ENCODE data around the gene PRODH. TPM values are rescaled to one million over a fixed set of nuclear protein-coding genes. Genes with fewer than 3 reads are reported as not detected.
"Not testable (repeated sequence)": the region's sequence is repeated elsewhere in the genome, so short reads cannot be mapped to it uniquely, and the experiment has no call there.

The PRODH gene
- total RNA-seq, 1 donor from 2014 or later = 5.0 TPM

- not testable (repeated sequence) for H3K4me3 ChIP-seq (ENCODE audit: low read depth, low read length); FAIRE-seq; DNase-seq (ENCODE audit: low read depth); H3K36me3 ChIP-seq (ENCODE audit: control insufficient read depth, insufficient read depth, low read length); H3K27me3 ChIP-seq (ENCODE audit: control insufficient read depth, insufficient read depth, low read length)
These were observed 24.2 kb upstream of the PRODH start for GRCh38 chr22:18960166-18960820.

GRCh38 chr22:18959741-18960140, 23.6 kb upstream of the PRODH start:
- not testable (repeated sequence) for H3K36me3 ChIP-seq (ENCODE audit: control insufficient read depth, insufficient read depth, low read length); DNase-seq (ENCODE audit: low read depth); H3K27me3 ChIP-seq (ENCODE audit: control insufficient read depth, insufficient read depth, low read length); H3K4me3 ChIP-seq (ENCODE audit: low read depth, low read length)
- FAIRE-seq = peak; percentile 75

DNA sequence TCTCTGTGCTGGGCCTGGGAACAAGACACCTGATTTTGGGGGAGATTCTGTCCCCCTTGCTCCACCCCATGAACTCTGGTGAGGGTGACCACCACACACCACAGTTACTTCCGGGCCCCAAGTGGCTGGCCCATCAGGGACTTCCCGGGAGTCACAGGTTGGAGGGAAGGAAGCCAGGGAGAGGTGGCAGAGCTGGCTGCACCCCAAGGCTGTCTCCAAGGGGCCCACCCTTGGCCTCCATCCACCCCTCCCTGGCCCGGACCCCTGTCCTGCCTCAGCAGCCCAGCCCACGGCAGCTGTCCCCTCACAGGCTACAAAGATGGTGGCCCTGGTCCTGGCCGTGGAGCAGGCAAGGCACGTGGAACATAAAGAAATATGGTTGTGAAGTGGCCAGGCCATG, 23.2 kb upstream of the PRODH start:
- DNase-seq (ENCODE audit: low read depth); H3K27me3 ChIP-seq (ENCODE audit: control insufficient read depth, insufficient read depth, low read length); H3K36me3 ChIP-seq (ENCODE audit: control insufficient read depth, insufficient read depth, low read length); H3K4me3 ChIP-seq (ENCODE audit: low read depth, low read length); FAIRE-seq: not testable (repeated sequence)

GRCh38 chr22:18958738-18959137, 22.6 kb upstream of the PRODH start:
- DNase-seq (ENCODE audit: low read depth); H3K36me3 ChIP-seq (ENCODE audit: control insufficient read depth, insufficient read depth, low read length); H3K27me3 ChIP-seq (ENCODE audit: control insufficient read depth, insufficient read depth, low read length); H3K4me3 ChIP-seq (ENCODE audit: low read depth, low read length): not testable (repeated sequence)
- FAIRE-seq = peak; percentile 87

- not testable (repeated sequence) for FAIRE-seq; DNase-seq (ENCODE audit: low read depth); H3K27me3 ChIP-seq (ENCODE audit: control insufficient read depth, insufficient read depth, low read length); H3K36me3 ChIP-seq (ENCODE audit: control insufficient read depth, insufficient read depth, low read length); H3K4me3 ChIP-seq (ENCODE audit: low read depth, low read length)
These were observed 22.2 kb upstream of the PRODH start for GRCh38 chr22:18958321-18958705.

GRCh38 chr22:18957621-18958320, 21.7 kb upstream of the PRODH start:
- H3K27me3 ChIP-seq (ENCODE audit: control insufficient read depth, insufficient read depth, low read length); H3K36me3 ChIP-seq (ENCODE audit: control insufficient read depth, insufficient read depth, low read length); H3K4me3 ChIP-seq (ENCODE audit: low read depth, low read length); DNase-seq (ENCODE audit: low read depth): not testable (repeated sequence)
- FAIRE-seq = peak; percentile 82

GRCh38 chr22:18956956-18957355, 20.9 kb upstream of the PRODH start:
- H3K27me3 ChIP-seq (ENCODE audit: control insufficient read depth, insufficient read depth, low read length); FAIRE-seq; H3K36me3 ChIP-seq (ENCODE audit: control insufficient read depth, insufficient read depth, low read length); DNase-seq (ENCODE audit: low read depth); H3K4me3 ChIP-seq (ENCODE audit: low read depth, low read length): not testable (repeated sequence)

DNA sequence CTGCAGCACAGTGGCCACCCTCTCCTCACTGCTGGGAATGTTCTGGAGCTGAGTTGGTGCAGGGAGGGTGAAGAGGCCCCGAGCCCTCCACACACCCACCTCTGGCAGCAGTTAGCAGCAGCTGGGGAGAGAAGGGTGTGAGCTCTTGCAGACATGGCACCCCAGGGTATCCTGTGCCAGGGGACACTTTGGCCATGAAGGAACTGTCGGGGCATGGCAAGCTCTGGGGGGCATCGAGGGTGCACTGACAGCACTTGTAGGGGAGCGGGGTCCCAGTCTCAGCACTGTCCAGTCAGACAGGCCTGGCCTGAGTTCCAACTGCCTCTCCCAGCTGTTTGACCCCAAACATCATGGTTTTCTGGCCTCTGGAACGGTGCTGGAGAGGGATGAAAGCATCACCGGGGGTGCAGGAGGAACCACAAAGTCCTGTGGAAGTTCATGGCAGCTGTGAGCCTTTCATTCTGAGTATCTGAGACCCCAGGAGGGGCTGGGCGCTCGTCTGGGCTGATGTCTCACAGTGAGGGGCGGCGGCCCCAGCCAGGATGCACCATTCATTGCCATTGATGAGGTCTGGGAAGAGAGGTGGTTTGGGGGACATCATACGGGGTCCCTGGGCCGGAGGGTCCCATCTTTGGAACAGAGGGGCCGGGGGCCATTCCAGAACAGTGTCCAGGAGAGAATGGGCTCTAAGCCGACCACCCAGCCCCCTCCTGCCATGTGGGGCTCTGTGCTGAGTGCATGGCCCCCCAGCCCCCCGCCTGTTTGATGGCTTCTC, 20.2 kb upstream of the PRODH start:
- peak; percentile 86 for FAIRE-seq
- DNase-seq (ENCODE audit: low read depth); H3K27me3 ChIP-seq (ENCODE audit: control insufficient read depth, insufficient read depth, low read length): not testable (repeated sequence)

DNA sequence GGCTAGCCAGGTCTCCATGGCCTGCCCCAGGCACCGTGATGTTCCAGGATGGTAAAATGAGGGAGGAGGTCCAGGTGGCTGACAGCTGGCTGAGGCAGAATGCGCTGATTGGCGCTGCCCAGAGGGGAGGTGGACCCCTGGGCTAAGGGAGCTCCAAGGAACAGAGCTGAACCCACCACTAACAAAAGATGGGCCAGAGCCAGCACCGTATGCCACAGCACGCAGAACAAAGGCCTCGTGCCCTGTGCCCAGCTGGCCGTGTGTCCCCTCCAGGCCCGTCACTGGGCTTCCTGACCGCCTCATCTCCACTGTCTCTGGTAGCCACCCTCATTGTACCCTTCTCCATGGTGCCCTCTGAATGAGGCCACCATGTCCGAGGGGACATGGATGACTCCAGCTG, 19.6 kb upstream of the PRODH start:
- TF ChIP-seq CTCF (IDR thresholded peaks at IDR 0.05; ENCODE audit: insufficient read depth, low read length, severe bottlenecking) = no peak
- Histone ChIP-seq H3K4me3 (ENCODE audit: low read depth, low read length) (no peak overlapping the region), H3K27me3 (ENCODE audit: control insufficient read depth, insufficient read depth, low read length) (no peaks in the 10 kb centered on the region), H3K36me3 (ENCODE audit: control insufficient read depth, insufficient read depth, low read length) (no peaks in the 10 kb centered on the region)
- DNase-seq (ENCODE audit: low read depth) (no peak), FAIRE-seq (no peak)

More for the DNA sequence above, 20.2 kb upstream of the PRODH start:
- not testable (repeated sequence) for H3K4me3 ChIP-seq (ENCODE audit: low read depth, low read length); H3K36me3 ChIP-seq (ENCODE audit: control insufficient read depth, insufficient read depth, low read length)

Measured in bronchial epithelial cell (primary cell).